NCI-H2029 treated with DMSO at 0.1 percent for 48 hours (cell line): ENCODE data around the gene CREBBP.

Experiments used
- DNase-seq: peaks from one replicate; lab custom pipeline; 2025; lab: John Stamatoyannopoulos, UW

CREBBP gene

DNA sequence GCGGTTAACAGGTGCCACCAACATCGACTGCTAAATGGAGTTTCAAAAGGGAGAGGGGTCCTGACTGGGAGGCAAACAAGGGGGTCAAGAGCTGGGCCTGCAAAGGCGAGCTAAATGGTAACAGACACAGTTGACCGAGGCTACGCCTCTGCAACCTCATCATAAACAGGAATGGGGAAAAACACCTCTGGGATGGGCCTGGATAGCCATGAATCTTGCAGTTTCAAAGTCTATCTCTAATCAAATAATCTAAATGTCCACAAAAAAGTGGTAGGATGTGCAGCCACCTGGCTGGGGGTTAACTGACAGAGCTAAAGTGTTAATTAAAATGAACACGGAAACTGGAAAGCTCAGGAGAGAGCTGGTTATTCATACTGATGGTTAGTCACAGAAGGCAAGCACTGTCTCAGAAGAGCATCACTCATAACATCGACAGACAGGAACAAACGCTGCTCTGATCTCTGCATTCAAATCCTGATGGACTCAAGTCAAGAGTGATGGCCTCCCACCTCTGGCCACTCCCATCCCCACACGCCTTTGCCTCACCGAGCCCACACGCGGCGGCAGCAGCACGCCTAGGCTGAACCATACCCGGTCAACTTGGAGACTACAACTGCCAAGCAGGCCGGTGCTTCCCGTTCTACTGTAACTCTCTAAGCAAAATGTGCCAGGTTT is 56.3 kb downstream of the CREBBP start:
- no peak for DNase-seq

DNA sequence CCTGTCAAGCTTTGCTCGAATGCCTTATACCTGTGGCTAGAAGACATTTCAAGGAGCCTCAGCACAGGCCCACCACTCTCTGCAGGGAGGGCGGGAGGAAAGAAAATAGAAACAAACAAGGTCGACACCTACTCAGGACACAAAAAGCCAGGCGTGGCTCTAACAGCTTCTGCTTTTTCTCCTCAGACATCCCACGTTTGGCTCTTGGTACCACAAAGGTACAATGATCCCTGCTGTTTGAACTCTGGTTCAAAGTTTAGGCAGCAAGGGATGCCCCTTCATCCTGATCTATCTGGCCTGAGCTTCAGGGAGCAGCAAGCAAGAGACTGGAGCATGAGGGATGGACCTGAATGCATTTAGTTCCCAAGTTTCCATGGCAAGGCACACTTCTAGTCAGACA is 57.1 kb downstream of the CREBBP start:
- no peak for DNase-seq

DNA sequence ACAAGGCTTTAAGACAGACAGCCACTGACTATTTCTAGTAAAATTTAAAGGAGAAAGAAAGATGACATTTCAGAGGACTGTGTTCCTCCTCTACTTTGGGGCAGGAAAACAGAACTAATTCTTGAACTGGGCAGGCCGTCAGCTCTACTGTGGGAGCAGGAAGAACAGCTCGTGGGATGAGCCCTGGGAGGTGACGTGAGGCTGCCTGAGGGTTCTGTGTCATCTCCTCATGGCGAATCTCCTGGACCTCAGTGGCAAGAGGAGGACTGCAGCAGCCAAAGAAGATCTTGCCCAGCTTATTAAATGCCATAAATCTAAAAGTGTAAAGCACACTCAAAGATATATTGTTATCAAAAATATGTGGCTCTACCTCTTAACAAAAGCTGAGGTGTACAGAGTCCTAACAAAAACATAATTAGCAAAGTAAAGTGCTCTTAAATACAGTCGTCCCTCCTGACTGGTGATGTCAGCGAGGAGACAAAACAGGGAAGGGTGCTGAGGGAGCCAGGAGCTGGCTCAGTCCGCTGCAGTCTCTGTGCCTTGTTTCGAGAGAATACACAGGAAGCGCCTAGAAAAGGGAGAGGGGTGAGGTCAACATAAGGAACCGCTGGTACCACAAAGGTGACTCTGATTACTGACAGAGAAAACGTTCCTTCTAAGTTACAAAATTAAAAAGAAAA is 58.0 kb downstream of the CREBBP start:
- DNase-seq, result peak; percentile 37

DNA sequence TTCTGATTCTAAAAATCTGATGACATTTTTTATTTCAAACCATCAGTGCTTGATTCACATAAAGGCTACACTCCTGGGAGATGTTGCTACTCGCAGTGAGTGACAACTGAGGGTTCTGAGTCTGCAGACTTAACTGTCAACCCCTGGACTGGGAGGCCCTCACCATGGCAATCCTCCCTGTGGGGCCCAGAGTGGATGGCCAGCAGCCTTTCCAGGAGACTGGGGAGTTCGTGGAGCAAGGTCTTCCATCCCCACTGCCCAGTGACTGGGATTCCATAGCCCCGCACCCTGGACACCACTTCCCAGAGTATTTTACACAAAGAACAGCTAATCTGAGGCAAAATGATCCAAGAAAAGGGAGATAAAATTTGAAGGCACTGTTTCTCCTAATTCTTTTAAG is 59.3 kb downstream of the CREBBP start:
- DNase-seq, result no peak

DNA sequence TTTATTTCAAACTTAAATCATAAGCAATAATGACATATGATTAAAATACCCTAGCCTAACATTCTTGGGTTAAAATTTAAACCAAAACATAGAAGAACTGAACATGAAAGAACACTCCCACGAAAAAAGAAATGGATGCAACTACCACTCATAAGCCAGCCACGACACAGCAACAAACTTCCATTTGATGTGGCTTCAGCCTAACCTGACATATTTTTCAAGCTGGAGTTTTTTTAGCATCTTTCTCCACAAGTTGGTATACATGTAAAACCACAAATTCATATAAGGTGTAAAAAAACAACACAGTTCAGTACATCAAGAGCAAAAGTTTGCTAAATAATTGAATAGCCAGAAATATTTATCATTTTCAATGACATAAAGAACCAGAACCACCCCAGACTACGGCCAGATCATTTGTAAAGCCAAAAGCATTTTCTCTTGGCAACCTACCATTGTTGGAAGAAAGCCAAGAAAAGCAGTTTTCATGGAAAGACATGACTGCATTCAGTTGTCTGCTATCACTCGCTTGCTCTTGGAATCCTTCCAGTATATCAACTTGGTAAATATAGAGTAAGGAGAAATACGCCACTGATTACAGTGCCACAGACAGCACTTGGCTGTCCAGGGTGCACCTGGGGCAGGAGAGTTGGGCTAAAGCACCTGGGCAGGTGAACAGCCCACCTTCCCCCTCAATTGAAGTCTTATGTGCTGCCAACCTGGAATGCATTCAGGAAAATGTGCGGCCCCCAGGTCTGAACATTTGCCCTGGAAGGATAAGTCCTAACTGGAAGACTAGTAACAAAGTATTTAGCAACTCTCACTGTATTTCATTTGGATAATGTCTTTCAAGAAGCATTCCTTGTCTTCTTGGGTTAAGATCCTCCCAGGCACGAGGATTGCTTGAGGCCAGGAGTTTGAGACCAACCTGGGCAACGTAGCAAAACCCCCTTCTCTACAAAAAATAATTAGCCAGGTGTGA is 60.5 kb downstream of the CREBBP start:
- DNase-seq, result peak; percentile 94

DNA sequence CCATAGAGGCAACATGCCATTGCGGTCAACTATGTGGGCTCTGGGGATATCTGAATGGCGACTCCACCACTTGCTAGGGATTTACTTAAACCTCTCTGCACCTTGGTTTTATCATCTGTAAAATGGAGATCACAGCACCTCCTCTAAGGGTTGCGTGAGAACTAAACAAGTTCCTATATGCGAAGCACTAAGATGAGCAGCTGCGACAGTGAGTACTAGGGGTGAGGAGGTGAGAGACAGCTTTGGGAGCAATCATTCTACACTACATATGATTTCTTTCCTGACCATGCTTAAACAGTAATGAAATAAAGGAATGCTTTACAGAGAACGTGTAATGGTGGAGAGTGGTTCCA is 61.4 kb downstream of the CREBBP start:
- no peak for DNase-seq

DNA sequence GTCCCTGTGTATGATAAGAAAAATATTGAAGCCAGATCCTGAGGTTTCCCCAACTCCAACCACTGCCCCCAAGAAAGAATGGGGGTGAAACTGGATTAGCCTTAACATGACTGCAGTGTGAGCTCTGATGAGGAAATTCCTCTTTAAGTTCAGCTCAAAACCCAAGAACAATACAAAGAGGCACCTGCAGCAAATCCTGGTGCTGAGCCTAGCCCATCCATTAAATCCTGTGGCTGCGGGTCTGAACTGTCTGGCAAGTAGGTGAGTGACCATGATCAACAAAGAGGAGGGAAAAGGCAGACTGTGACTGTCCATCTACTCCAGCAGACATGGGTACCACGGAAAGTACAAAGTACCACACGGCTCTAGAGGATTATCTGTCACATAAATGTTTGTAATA is 64.2 kb downstream of the CREBBP start:
- DNase-seq, result no peak

DNA sequence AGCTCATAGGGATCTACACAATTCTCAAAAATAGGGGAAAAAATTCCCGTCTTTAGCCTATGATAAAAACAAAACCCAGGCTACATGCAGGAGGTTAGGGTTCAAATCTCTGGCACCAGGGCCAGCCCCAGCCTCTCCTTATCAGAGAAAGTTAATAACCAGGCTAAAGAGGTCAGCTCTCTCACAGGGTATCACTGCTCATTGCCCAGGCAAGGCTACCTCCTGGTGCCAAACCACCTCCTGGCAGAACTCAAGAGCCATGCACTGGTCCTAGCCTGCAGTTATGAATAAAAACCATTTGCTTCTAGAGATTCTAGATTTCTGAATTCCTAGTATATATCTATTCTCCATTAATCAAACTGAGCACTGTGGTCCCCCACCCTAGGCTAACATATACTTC is 65.8 kb downstream of the CREBBP start:
- no peak for DNase-seq

DNA sequence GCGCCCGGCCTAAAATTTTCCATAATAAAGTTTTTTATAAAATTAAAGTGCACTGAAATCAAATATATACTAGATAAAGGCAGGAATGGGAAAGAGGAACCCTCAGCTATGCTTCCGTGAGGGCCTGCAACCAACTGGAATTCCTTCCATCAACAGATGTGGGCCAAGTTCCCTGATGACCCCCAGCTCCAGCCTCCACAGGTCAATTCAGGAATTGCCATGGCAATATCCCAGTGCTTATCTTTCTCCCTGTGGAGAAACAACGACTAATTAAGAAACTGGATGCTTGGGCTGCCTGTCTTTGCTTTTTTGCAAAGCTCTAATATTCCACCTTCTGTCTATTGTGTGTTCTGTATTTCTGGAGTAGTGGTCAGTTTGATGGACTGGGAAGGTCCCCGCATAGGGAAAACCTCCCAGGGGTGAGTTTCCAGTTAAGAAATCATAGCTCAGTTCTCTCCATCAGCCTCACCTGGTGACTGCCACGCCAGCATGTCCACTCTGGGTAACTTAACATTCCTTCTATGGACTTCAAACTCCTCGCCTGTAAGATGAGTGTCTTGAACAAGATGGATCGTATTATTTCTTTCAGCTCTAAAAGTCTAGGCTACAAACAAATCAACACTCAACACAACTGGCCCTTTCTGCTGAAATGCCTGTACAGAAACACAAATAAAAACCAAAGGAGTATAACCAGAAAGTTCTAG is 67.9 kb downstream of the CREBBP start:
- DNase-seq, result no peak

DNA sequence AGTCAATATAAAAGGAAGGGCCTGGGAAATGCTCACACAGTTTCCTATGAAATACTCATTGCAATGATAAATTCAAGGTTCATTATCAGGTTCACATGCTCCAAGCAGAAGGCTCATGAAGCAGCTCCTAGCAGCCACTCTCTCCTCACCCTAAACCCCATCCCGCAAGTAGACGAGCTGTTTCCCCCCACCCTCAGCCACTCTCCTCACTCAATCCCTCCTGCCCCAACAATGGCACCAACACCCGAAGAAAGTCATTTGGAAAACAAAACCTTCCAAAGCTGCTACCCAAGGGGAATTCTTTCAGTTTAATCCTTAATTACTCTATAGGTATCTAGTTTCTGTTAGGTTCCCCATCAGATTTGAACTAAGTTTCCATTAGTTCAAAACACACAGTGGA is 69.7 kb downstream of the CREBBP start:
- DNase-seq, result no peak

DNA sequence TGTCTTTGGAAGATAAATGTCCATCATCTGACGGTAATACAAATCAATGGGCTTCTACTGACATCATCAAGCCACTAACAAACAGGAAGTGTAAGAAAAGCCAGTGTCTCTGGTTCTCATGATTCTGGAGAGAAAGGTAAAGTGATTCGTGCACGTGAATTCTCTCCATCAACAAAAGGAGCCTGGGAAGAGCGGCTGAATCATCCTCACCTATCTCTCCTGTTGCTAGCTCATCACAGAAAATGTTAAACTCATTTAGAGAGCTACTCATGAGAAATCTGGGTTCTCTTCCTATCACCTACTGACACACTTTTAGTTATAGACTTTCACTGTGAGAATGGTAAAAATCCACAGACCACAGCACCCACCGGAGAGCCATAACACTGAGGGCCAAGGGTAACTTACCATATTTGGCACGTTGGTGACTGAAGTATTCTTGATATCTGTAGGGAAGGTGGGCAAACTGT is 70.3 kb downstream of the CREBBP start:
- no peak for DNase-seq

DNA sequence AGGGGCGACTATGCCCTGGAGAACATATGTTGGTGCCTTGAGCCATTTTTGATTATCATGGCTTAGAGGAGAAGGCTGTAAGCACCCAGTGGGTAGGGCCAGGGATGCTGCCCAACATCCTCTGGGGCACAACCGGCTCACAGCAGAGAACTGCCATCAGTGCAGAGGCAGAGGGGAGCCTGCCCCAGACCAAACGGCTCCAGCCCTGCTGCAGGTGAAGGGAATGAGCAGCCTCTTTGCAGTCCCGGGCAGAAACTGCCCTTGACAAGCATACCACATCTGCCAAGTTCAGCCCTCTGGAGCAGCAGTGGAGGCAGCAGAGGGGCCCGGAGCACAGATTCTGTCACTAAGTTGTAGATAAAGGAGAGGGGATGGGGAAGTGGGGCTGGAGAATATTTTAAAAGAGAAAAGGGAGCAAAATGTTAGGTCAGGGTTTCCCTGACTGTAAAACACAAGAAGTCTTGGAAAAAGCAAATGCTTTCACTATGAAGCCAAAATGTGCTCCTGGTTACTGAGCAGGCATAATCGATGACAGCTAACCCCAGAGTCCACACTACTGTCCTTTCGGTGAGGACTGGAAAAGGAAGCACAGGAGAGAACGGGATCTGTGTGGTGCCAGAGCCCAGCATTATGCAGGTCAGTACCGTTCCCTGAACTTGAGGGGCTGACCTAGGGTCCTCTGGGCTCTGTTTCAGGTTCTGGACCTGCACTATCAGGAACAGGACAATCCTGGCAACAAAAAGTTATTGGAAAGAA is 72.0 kb downstream of the CREBBP start:
- no peak for DNase-seq

DNA sequence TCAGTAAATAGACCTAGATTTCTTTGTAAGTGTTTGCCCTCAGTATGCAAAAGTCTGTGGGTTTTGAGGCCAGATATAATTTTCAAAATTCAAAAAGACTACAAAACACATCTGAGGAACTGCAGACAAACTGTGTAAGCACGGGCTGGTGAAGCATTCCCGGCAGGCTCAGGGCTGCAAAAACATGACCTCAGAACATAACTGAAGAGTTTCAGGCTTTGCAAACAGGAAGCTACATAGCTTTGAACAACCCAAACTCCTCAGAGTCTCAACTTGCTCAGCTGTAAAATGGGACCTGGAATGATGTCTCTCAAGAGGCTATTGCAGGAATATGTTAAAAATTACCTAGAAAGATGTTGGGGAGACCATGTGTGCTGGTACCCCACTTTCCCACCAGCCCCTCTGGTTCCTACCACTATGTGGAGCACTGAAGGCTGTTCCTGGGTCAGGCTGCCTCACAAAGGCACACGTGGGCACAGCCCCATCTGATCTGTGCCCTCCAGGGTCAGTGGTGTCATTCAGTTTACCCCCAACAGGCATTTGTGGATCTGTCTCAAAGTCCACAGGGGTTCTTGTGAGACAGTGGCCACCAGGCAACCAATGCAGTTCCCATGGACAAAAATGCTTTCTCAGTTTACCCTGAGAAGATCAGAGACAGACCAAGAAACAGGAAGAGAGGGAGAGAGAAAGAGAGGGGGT is 72.9 kb downstream of the CREBBP start:
- DNase-seq, result no peak

DNA sequence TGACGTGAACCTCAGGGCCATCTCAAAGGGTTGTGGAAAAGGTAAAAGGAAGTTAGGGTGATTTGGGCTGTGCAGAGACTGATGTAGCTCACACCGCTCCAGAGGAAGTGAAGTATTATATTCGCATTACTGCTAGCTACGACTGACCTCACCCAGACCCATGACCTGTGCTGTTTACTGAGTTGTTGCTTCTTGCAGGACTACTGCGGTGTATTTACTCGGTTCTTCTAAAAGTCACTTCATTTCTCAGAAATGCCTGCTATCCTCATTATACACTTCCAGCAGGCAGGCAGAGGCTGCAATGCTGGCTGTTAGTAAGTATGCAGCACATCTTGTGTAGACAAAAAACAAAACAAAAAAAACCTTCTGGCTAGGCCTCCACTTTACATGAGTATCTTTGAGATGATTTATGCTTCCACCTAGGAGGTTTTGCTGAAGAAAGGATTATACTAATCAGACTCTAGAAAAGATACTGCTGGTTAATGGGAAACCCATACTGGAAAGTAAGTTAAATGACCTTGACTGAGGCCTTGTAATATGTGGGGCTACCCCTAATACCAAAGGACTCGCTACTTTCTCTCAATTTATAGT is 76.0 kb downstream of the CREBBP start:
- DNase-seq, result no peak

DNA sequence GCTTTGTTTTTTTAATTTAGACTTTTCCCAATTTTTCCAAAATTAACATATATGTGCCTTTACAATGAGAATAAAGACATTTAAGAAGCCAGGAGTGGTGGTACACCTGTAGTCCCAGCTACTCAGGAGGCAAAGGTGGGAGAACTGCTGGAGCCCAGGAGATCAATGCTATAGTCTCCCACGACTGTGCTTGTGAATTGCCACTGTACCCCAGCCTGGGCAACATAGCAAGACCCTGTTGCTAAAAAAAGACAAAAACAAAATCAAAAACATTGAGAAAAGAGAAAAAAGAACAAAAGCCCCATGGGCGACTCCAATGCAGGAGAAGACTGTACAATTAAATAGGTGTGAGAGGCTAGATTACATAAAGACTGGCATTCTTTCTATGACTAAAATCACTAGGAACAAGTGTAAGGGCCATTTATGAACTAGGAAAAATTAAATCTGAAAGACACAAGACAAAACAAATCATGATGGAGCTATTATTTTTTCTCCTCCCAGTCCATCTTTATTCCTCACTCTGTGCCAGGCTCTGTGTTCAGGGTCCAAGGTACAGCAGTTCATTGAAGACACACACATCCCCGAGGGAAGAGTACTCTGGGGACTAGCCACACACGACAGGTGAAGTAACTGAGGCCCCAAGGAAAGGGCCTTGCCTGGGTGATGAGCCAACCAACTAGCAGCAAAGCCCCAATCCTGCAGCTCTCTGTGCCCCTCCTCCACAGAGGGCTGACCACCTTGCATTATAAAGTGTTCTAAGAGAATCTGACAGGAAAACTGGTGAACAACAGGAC is 79.8 kb downstream of the CREBBP start:
- DNase-seq, result no peak

DNA sequence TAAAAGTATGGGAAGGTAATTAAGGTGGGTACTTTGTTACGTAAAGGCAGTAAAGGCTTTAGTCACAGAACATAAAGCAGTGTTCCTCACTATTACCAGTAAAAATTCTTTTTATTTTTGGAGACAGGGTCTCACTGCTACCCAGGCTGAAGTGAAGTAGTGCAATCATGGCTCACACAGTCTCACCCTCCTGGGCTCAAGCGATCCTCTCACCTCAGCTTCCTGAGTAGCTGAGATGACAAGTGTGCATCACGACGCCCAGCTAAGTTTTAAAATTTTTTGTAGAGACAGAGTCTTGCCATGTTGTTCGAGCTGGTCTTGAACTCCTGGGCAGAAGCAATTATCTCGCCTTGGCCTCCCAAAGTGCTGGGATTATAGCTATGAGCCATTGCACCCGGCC is 80.5 kb downstream of the CREBBP start:
- no peak for DNase-seq

DNA sequence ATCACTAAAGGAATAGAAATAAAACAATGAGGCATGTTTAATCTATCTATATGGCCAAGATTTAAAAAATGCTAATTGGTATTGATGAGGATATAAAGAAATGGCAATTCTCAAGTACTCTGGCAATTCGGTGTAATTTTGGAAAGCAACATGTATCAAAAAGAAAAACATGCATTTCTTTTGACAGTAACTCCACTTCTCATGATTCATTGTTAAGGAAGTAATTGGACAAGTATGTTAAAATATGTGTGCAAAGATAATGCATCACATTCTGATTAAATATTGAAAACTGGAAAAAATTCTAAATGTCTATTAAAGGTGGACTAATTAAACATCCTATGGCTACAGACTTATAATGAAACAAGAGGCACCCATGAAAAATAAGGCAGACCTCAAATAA is 81.2 kb downstream of the CREBBP start:
- DNase-seq, result no peak

DNA sequence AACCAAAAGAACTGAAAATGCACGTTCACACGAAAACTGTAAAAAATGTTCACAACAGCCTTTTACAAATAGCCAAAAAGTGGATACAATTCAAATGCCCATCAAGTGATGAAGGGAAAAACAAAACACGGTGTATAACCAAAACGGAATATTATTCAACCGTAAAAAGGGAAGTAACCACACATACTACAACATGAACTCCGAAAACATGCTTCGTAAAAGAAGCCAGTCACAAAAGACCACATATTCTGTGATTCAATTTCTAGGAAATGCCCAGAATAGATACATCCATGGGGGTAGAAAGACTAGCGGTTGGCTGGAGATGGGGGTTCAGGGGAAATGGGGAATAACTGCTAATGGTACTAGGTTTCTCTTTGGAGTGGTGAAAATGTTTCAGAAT is 81.7 kb downstream of the CREBBP start:
- DNase-seq, result no peak
